ENCODE measurements around the gene BRD3OS.

DNA sequence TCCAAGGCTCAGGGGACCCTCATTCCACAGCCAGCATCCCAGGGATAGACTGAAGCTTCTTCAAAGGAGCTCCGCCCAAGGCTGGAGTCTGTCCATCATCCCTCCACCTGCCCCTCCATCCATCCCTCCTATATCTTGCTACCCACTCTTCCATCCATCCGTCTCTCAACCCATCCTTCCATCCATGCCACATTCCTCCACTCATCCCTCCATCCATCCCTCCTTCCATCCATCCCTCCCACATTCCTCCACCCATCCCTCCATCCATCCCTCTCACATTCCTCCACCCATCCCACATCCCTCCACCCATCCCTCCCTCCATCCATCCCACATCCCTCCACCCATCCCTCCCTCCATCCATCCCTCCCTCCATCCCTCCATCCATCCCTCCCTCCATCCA is 27.7 kb upstream of the BRD3OS start:
- TF ChIP-seq POLR2A (IDR thresholded peaks at IDR 0.05): no peak
- no peak for TF ChIP-seq POLR2AphosphoS5 (IDR thresholded peaks at IDR 0.05)
- TF ChIP-seq, protein P1, sequence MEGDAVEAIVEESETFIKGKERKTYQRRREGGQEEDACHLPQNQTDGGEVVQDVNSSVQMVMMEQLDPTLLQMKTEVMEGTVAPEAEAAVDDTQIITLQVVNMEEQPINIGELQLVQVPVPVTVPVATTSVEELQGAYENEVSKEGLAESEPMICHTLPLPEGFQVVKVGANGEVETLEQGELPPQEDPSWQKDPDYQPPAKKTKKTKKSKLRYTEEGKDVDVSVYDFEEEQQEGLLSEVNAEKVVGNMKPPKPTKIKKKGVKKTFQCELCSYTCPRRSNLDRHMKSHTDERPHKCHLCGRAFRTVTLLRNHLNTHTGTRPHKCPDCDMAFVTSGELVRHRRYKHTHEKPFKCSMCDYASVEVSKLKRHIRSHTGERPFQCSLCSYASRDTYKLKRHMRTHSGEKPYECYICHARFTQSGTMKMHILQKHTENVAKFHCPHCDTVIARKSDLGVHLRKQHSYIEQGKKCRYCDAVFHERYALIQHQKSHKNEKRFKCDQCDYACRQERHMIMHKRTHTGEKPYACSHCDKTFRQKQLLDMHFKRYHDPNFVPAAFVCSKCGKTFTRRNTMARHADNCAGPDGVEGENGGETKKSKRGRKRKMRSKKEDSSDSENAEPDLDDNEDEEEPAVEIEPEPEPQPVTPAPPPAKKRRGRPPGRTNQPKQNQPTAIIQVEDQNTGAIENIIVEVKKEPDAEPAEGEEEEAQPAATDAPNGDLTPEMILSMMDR (IDR thresholded peaks at IDR 0.05): no peak
- TF ChIP-seq EP300 (IDR thresholded peaks at IDR 0.05): no peak
